ENCODE measurements around the gene GRPEL2.

DNA sequence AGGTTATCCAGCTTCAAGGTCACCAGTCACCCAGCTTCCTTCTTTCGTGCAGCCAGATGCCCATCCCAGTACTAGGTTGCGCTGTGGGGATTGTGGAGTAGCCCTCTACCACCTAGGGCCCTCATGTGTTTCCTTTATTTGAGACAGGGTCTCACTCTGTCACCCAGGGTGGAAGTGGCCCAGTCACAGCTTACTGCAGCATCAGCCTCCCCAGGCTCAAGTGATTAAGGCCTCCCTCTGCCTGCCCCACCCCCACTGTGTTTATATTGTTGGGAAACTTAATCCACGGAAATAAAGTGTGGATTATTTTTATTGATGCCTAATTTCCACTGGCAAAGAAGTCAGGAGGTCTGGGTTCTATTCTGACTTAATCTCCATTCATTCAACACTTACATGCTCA is 29.5 kb downstream of the GRPEL2 start:
- TF ChIP-seq, protein P1, sequence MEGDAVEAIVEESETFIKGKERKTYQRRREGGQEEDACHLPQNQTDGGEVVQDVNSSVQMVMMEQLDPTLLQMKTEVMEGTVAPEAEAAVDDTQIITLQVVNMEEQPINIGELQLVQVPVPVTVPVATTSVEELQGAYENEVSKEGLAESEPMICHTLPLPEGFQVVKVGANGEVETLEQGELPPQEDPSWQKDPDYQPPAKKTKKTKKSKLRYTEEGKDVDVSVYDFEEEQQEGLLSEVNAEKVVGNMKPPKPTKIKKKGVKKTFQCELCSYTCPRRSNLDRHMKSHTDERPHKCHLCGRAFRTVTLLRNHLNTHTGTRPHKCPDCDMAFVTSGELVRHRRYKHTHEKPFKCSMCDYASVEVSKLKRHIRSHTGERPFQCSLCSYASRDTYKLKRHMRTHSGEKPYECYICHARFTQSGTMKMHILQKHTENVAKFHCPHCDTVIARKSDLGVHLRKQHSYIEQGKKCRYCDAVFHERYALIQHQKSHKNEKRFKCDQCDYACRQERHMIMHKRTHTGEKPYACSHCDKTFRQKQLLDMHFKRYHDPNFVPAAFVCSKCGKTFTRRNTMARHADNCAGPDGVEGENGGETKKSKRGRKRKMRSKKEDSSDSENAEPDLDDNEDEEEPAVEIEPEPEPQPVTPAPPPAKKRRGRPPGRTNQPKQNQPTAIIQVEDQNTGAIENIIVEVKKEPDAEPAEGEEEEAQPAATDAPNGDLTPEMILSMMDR (IDR thresholded peaks at IDR 0.05; ENCODE audit: poor library complexity) = no peak
- no peak for TF ChIP-seq EZH2 (IDR thresholded peaks at IDR 0.05; ENCODE audit: borderline replicate concordance)

Measured in hepatocyte (in vitro differentiated cells).